ENCODE results near the gene CPTP. TPM values are rescaled to one million over a fixed set of nuclear protein-coding genes. Genes with fewer than 3 reads are reported as not detected.

Gene CPTP
- total RNA-seq, 1 donor from 2014 or later = 20.4 TPM

- no peak for DNase-seq (ENCODE audit: low read depth)
Measured at GRCh38 chr1:1335792-1336248, 11.2 kb downstream of the CPTP start.

- DNase-seq (ENCODE audit: low read depth) = no peak
Measured at GRCh38 chr1:1336446-1336845, 11.8 kb downstream of the CPTP start.

- DNase-seq (ENCODE audit: low read depth) = no peak
Measured at GRCh38 chr1:1336931-1337792, 12.6 kb downstream of the CPTP start.

- DNase-seq (ENCODE audit: low read depth) = no peak
Measured at GRCh38 chr1:1337793-1338147, 13.2 kb downstream of the CPTP start.

GRCh38 chr1:1338278-1338677 lies 13.7 kb downstream of the CPTP start:
- DNase-seq (ENCODE audit: low read depth) = no peak

- DNase-seq (ENCODE audit: low read depth) = no peak
Measured at GRCh38 chr1:1340185-1340584, 15.6 kb downstream of the CPTP start.

- DNase-seq (ENCODE audit: low read depth) = no peak
Measured at GRCh38 chr1:1340791-1341548, 16.4 kb downstream of the CPTP start.

- no peak for DNase-seq (ENCODE audit: low read depth)
Measured at GRCh38 chr1:1341549-1342021, 17.0 kb downstream of the CPTP start.

GRCh38 chr1:1342061-1342562 lies 17.5 kb downstream of the CPTP start:
- DNase-seq (ENCODE audit: low read depth) = no peak

GRCh38 chr1:1342584-1343115 lies 18.0 kb downstream of the CPTP start:
- no peak for DNase-seq (ENCODE audit: low read depth)

- DNase-seq (ENCODE audit: low read depth) = no peak
Measured at GRCh38 chr1:1343811-1344421, 19.3 kb downstream of the CPTP start.

GRCh38 chr1:1344655-1345361 lies 20.2 kb downstream of the CPTP start:
- peak; percentile 79 for DNase-seq (ENCODE audit: low read depth)

GRCh38 chr1:1345384-1345783 lies 20.8 kb downstream of the CPTP start:
- no peak for DNase-seq (ENCODE audit: low read depth)

GRCh38 chr1:1345860-1346500 lies 21.4 kb downstream of the CPTP start:
- DNase-seq (ENCODE audit: low read depth) = no peak

- no peak for DNase-seq (ENCODE audit: low read depth)
Measured at GRCh38 chr1:1346501-1346890, 21.9 kb downstream of the CPTP start.

- DNase-seq (ENCODE audit: low read depth) = no peak
Measured at GRCh38 chr1:1347026-1347595, 22.5 kb downstream of the CPTP start.

GRCh38 chr1:1347663-1348419 lies 23.2 kb downstream of the CPTP start:
- peak; percentile 34 for DNase-seq (ENCODE audit: low read depth)

- peak; percentile 23 for DNase-seq (ENCODE audit: low read depth)
Measured at GRCh38 chr1:1348420-1349255, 24.0 kb downstream of the CPTP start.
